WTC11 (cell line): Measurements from ENCODE around the gene EIF3I. TPM values are rescaled to one million over a fixed set of nuclear protein-coding genes. Genes with fewer than 3 reads are reported as not detected.

Experiments
- ATAC-seq: fragments of 200-7000 bp; cut with Tn5 transposase; 2 replicates; pipeline ENCODE4 v1.10.0; 2021; ENCODE audit warnings: mild to moderate bottlenecking, moderate library complexity
- CTCF ChIA-PET: fragments of 300-600 bp; sonication (Branson Sonifier 250); formaldehyde crosslinking; loops from one replicate; lab custom pipeline; 2021; ENCODE audit warnings: antibody characterized with exemption; lab: Charles Lee
- POLR2A ChIA-PET: fragments of 350-600 bp; sonication (Branson Sonifier 250); formaldehyde crosslinking; loops from one replicate; lab custom pipeline; 2021; ENCODE audit warnings: antibody characterized with exemption; lab: Charles Lee
- DNase-seq: peaks from one replicate; pipeline ENCODE4 v3.0.0; 2021; ENCODE audit warnings: low spot score
- H3K27ac Mint-ChIP-seq: 2 replicates; pipeline ENCODE4 v1.8.0; 2021; ENCODE audit warnings: mixed read lengths
- H3K27me3 Mint-ChIP-seq: 2 replicates; pipeline ENCODE4 v1.8.0; 2021; ENCODE audit warnings: low read depth, mild to moderate bottlenecking, moderate library complexity, mixed read lengths
- H3K36me3 Mint-ChIP-seq: 2 replicates; pipeline ENCODE4 v1.8.0; 2021; ENCODE audit warnings: mixed read lengths
- H3K4me1 Mint-ChIP-seq: 2 replicates; pipeline ENCODE4 v1.8.0; 2022; ENCODE audit warnings: mixed read lengths
- H3K4me3 Mint-ChIP-seq: 2 replicates; pipeline ENCODE4 v1.8.0; 2021; ENCODE audit warnings: mild to moderate bottlenecking, moderate library complexity, mixed read lengths
- H3K9me3 Mint-ChIP-seq: 2 replicates; pipeline ENCODE4 v1.8.0; 2021; ENCODE audit warnings: mixed read lengths
- CDX4 ChIP-seq: fragments of 250-450 bp; sonication (Bioruptor Pico); IDR thresholded peaks from 2 replicates; pipeline ENCODE4 v1.9.0; 2021; ENCODE audit warnings: moderate library complexity, mild to moderate bottlenecking, inconsistent platforms, borderline replicate concordance
- E2F4 ChIP-seq: sonication (generic); formaldehyde crosslinking; IDR thresholded peaks from 2 replicates; pipeline ENCODE4 v1.8.1; 2022; ENCODE audit warnings: low read depth, mild to moderate bottlenecking, moderate library complexity, missing genetic modification reagents, borderline replicate concordance
- ESRRA ChIP-seq: sonication (generic); formaldehyde crosslinking; IDR thresholded peaks from 2 replicates; pipeline ENCODE4 v1.8.1; 2022; ENCODE audit warnings: mild to moderate bottlenecking, missing genetic modification reagents, borderline replicate concordance
- ETV6 ChIP-seq: sonication (generic); formaldehyde crosslinking; IDR thresholded peaks from 2 replicates; pipeline ENCODE4 v1.8.1; 2022; ENCODE audit warnings: mild to moderate bottlenecking, missing genetic modification reagents
- FOXP4 ChIP-seq: sonication (generic); formaldehyde crosslinking; IDR thresholded peaks from 2 replicates; pipeline ENCODE4 v1.8.0; 2022; ENCODE audit warnings: mild to moderate bottlenecking, missing genetic modification reagents
- HMGXB4 ChIP-seq: sonication (generic); formaldehyde crosslinking; IDR thresholded peaks from 2 replicates; pipeline ENCODE4 v1.8.1; 2023; ENCODE audit warnings: mild to moderate bottlenecking, moderate library complexity, missing genetic modification reagents
- MXD4 ChIP-seq: fragments of 250-450 bp; sonication (Bioruptor Pico); IDR thresholded peaks from 2 replicates; pipeline ENCODE4 v1.8.0; 2021; ENCODE audit warnings: mild to moderate bottlenecking, moderate library complexity, borderline replicate concordance
- NFE2L1 ChIP-seq: sonication (generic); formaldehyde crosslinking; IDR thresholded peaks from 2 replicates; pipeline ENCODE4 v1.8.1; 2023; ENCODE audit warnings: missing genetic modification reagents
- NFYB ChIP-seq: sonication (generic); formaldehyde crosslinking; conservative IDR thresholded peaks from 2 replicates; pipeline ENCODE4 v1.8.0; 2022; ENCODE audit warnings: low read depth, missing genetic modification reagents
- NR1H2 ChIP-seq: sonication (generic); formaldehyde crosslinking; IDR thresholded peaks from 2 replicates; pipeline ENCODE4 v1.9.0; 2021; ENCODE audit warnings: mild to moderate bottlenecking, moderate library complexity, missing genetic modification reagents
- RELA ChIP-seq: sonication (generic); formaldehyde crosslinking; IDR thresholded peaks from 2 replicates; pipeline ENCODE4 v1.8.1; 2022; ENCODE audit warnings: missing genetic modification reagents, mild to moderate bottlenecking, borderline replicate concordance
- RORB ChIP-seq: fragments of 250-450 bp; sonication (Bioruptor Pico); IDR thresholded peaks from 2 replicates; pipeline ENCODE4 v1.9.0; 2021; ENCODE audit warnings: mild to moderate bottlenecking
- ZBTB21 ChIP-seq: sonication (generic); formaldehyde crosslinking; IDR thresholded peaks from 2 replicates; pipeline ENCODE4 v1.8.1; 2023; ENCODE audit warnings: mild to moderate bottlenecking, missing genetic modification reagents, borderline replicate concordance
- ZNF232 ChIP-seq: sonication (generic); formaldehyde crosslinking; IDR thresholded peaks from 2 replicates; pipeline ENCODE4 v1.8.0; 2022; ENCODE audit warnings: mild to moderate bottlenecking, missing genetic modification reagents
- ZNF416 ChIP-seq: fragments of 250-450 bp; sonication (Bioruptor Pico); IDR thresholded peaks from 2 replicates; pipeline ENCODE4 v1.9.0; 2021; ENCODE audit warnings: mild to moderate bottlenecking, inconsistent platforms
- ZNF671 ChIP-seq: fragments of 250-450 bp; sonication (Bioruptor Pico); IDR thresholded peaks from 2 replicates; pipeline ENCODE4 v1.8.0; 2021; ENCODE audit warnings: mild to moderate bottlenecking
- total RNA-seq: library from RNA; stranded (reverse); gene quantifications from 3 replicates; pipeline ENCODE4 v1.2.3, GENCODE V29; 2021

The EIF3I gene
- total RNA-seq, 1 experiment from 2014 or later: 237 TPM

- TF ChIP-seq ZNF232 (CRISPR knock-in tag): peak; percentile 94
- TF ChIP-seq MXD4: no peak
- no peak for TF ChIP-seq RORB (CRISPR knock-in tag)
- TF ChIP-seq CDX4 (CRISPR knock-in tag): no peak
- no peak for TF ChIP-seq ZBTB21
- TF ChIP-seq NR1H2 (CRISPR knock-in tag): 0 out of 2 replicates have a peak, but pooled peaks have one; percentile 14
- TF ChIP-seq ETV6 (CRISPR knock-in tag): peak; percentile 96; the same call in 1 of the 2 replicates
- TF ChIP-seq RELA (CRISPR knock-in tag): peak; percentile 64; the same call in 1 of the 2 replicates
- TF ChIP-seq ZNF671 (CRISPR knock-in tag): 0 out of 2 replicates have a peak, but pooled peaks have one; percentile 56
- TF ChIP-seq NFYB (CRISPR knock-in tag): peak; percentile 81
- TF ChIP-seq ZNF416: no peak
- peak; percentile 63; the same call in 1 of the 2 replicates for TF ChIP-seq ESRRA (CRISPR knock-in tag)
- TF ChIP-seq E2F4: peak; percentile 43; the same call in 1 of the 2 replicates
- TF ChIP-seq FOXP4: peak; percentile 92; the same call in 1 of the 2 replicates
- TF ChIP-seq NFE2L1 (CRISPR knock-in tag): peak; percentile 82
- TF ChIP-seq HMGXB4 (CRISPR knock-in tag): no peak
Measured at GRCh38 chr1:32179443-32180185, 42.6 kb upstream of the EIF3I start, which contains the start of gene TXLNA (continued).

- Mint-ChIP-seq H3K36me3 (peaks cover 38% of the 10 kb centered on the region), H3K27ac (peak overlapping the region; percentile 91), H3K27me3 (no peaks in the 10 kb centered on the region; the same call in 1 of the 2 replicates), H3K4me3 (peak overlapping the region; percentile 91), H3K9me3 (no peaks in the 10 kb centered on the region), H3K4me1 (peaks cover 34% of the 10 kb centered on the region)
- CTCF ChIA-PET: interaction anchor here (1.1 to 3.6 kb wide), 8 partner anchors 26 to 391 kb away, joined by 3 to 21 read pairs (median 4); partner anchors contain the start of gene TMEM39B
- ATAC-seq (peak; percentile 36), DNase-seq (peak; percentile 42)
- POLR2A ChIA-PET: interaction anchor here (0.6 to 2.4 kb wide), 7 partner anchors 17 to 224 kb away, joined by 3 to 12 read pairs (median 5); partner anchors contain the start of genes CCDC28B, IQCC, KPNA6 and TMEM39B
- TF ChIP-seq RELA (CRISPR knock-in tag) (0 out of 2 replicates have a peak, but pooled peaks have one; percentile 36), RORB (CRISPR knock-in tag) (no peak)
Measured at GRCh38 chr1:32180186-32181060, 41.8 kb upstream of the EIF3I start.
